ENCODE results near the gene RDX.
"Not testable (repeated sequence)": the region's sequence is repeated elsewhere in the genome, so short reads cannot be mapped to it uniquely, and the experiment has no call there.

The RDX gene

DNA sequence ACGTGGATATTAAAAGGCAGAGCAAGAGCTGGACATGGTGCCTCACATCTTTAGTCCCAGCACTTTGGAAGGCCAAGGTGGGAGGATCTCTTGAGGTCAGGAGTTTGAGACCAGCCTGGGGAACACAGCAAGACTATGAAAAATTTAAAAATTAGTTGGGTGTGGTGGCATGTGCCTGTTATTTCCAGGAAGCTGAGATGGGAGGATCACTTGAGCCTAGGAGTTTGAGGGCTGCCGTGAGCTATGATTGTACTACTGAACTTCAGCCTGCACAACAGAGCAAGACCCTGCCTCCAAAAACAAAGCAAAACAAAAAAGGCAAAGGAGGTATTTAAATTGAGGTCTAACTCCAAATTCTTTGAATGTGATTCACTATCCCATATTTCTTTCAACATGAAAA lies 23.5 kb downstream of the RDX start:
- no peak for DNase-seq (ENCODE audit: low read depth)

- no peak for DNase-seq (ENCODE audit: low read depth)
Measured at GRCh38 chr11:110269996-110270395, 26.4 kb downstream of the RDX start.

DNA sequence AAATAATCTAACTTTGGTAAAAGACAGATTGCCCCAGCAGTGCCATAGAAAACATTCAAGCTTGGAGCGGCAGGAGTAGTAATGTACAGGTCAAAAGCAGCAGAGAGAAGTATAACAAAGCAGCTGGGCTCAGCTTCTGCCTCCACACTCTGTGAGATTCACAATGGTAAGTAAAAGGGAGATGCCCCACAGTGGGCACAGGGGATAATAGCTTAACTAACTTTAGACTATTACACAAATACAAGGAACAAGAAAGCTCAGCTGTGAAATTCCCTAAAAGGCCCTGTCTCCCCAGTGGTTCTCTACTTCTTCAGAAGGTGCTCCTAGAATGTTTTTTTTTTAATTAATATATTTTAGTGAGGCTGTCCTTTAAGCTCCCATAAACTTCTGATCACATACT lies 28.0 kb downstream of the RDX start:
- no peak for DNase-seq (ENCODE audit: low read depth)

DNA sequence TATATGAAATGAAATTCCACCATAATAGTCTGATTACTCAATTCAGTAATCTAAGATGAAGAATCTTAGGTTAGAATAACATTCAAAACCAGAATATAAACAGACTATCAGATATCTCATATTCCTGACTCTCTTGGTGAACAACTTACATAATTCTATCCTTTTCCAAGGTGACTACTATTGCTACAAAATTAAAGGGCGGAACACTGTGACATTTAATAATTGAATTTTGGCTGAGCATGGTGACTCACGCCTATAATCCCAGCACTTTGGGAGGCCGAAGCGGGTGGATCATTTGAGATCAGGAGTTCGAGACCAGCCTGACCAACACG lies 34.4 kb downstream of the RDX start:
- peak; percentile 6 for DNase-seq (ENCODE audit: low read depth)

DNA sequence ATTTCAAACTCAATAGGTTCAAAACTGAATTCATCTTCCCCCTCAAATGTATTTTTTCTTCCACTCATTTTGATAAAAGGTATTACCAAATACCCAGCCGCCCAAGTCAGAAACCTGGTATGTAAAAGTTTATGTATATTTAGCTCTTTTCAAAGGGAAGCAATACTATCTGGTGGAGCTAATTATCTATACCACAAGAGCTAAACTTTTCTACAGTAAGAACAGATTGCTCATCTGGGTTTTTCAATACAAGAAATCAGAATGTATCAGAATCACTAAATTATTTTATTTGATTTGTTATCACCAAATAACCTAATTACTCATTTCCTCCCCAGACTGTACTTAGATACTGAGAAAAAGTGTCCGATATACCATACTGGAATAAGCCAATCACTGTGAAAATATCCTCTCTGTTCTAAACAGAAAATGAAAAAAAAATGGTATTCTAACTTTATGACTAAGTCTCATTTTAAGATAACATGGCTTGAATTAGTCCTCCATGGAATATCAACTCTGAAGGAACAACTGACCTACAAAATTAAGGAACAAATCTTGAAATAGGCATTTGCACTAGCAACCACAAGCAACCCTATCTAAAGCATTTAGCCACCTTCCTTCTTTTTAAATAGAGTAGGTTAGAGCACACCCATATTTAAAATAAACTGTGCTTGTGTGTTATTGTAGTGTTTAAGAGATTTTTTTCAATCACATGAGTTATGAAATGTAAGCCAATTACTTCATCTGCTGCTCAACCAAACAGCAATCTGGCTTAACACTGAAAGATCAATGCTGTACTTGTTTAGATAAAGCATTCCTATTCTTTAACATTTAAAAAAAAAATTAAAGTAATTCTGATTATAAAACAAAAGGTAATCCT lies 35.0 kb downstream of the RDX start:
- no peak for DNase-seq (ENCODE audit: low read depth)

GRCh38 chr11:110253525-110253924 lies 42.9 kb downstream of the RDX start:
- DNase-seq (ENCODE audit: low read depth), result no peak

DNA sequence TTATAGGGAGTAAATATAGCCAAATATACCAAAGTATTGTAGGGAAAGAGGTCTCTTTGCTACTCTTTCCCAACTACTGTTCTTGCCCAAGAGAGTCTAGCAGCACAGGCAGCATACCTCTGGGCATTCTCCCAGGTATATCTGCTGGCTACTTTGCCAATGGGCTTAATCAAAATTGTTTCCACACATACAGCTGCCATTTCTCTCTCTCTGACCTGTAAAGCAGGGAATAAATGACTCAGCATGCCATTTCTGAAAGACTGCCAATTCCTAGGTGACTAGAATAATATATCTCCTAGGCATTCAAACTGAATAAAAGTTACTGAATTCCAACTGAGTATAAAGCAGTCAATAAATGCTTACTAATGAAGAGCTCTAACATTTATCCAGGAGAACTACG lies 44.6 kb downstream of the RDX start:
- peak; percentile 45 for DNase-seq (ENCODE audit: low read depth)

DNA sequence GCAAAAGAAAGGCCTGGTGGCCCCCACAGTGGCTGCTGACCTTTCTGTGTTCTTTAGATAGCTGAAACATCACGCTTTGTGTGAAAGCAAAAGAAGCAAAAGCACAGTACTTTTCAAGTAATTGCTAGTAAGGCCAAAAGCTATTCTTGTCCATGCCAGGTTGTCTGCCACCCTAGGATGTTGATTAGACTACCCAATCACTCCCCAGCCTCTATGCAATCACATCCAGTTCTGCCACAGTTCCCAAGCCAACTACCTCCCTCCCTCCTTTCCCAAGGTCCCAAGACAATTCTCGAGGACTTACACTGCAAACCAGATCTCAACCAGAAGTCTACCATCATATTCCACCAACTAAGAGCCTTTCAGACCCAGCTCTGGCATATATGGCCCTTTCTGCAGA lies 46.2 kb downstream of the RDX start:
- no peak for DNase-seq (ENCODE audit: low read depth)

GRCh38 chr11:110249766-110250165 lies 46.6 kb downstream of the RDX start:
- no peak for DNase-seq (ENCODE audit: low read depth)

DNA sequence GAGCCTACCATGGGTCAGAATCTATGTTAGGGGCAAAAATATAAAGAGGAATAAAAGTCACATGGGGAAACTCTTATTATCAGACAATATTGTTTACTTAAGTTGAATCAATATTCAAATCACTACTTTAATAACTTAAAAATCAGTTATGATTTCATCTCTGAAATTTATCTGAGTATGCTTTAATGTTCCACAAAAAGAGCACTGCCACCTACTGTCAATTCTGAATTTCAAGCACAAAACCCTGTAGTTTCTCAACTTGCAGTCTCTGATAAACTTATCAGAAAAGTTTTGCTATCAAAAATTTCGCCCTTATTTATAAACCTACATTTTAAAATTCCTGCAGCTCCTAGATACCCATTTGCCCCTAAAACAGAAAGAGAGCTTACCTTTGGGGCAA lies 47.3 kb downstream of the RDX start:
- DNase-seq (ENCODE audit: low read depth), result no peak

- DNase-seq (ENCODE audit: low read depth), result no peak
Measured at GRCh38 chr11:110243791-110244190, 52.6 kb downstream of the RDX start.

DNA sequence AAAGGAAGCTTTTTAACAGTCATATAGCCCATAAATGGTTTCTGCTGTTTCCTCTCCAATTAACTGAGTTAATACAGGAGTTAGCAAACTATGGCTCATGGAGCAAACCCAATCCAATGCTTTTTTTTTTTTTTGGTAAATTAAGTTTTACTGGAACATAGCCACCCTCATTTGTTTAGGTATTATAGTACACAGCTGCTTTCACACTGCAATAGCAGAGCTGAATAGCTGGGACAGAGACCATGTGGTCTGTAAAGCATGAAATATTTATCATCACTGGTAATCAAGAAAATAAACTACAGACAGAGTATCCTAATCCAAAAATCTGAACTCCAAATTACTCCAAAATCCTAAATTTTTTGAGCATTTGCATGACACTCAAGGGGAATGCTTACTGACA lies 53.7 kb downstream of the RDX start:
- DNase-seq (ENCODE audit: low read depth), result peak; percentile 5

DNA sequence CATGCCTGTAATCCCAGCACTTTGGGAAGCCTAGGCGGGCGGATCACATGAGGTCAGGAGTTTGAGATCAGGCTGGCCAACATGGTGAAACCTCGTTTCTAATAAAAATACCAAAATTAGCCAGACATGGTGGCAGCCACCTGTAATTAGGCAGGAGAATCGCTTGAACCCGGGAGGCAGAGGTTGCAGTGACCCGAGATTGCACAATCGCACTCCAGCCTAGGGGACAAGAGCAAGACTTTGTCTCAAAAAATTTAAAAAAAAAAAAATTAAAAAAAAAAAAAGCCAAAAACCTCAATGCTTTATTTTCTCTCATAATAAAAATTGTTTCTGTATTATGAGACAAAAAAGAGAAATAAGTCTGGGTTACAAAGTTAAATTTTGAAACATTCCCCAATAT lies 54.2 kb downstream of the RDX start:
- no peak for DNase-seq (ENCODE audit: low read depth)

DNA sequence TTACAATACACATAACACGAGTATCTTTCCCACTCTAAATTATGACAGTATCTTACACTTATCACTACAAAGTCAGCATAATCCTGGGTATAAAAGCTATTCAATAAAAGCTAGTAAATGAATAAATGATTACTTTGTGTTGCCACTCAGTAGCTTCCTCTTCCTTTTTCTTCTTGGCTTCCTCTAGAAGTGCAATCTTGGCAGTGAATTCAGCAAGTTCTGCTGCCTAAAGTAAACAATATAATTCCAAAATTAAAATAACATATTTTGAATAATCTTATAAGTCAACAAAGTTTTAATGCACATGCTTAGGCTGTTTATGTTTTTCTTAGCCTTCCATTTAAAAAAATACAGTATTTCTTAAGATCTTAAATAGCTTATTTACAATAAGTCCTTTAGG lies 60.4 kb downstream of the RDX start:
- no peak for DNase-seq (ENCODE audit: low read depth)

- DNase-seq (ENCODE audit: low read depth), result no peak
Measured at GRCh38 chr11:110230377-110230776, 66.0 kb downstream of the RDX start.

GRCh38 chr11:110219006-110219785 lies 77.2 kb downstream of the RDX start:
- DNase-seq (ENCODE audit: low read depth), result no peak

DNA sequence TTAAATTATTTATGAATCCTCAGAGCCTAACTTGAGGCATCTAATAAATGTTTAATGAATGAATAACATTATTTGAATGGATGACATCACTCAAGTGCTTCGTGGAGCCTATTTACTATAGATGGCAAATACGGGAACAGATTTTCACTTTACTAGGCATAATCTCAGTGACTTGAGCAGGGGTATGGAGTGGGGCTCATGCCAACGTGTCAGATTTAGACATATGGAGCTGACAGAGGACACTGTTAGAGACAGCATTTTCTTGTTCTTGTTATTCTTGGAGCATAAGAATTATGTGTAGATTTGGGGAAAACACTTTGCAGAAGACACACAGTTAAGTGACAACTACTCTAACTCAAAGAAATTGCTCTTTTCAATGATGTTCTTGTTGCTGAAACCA lies 78.5 kb downstream of the RDX start:
- no peak for DNase-seq (ENCODE audit: low read depth)

GRCh38 chr11:110217223-110217877 lies 79.1 kb downstream of the RDX start:
- DNase-seq (ENCODE audit: low read depth), result no peak

DNA sequence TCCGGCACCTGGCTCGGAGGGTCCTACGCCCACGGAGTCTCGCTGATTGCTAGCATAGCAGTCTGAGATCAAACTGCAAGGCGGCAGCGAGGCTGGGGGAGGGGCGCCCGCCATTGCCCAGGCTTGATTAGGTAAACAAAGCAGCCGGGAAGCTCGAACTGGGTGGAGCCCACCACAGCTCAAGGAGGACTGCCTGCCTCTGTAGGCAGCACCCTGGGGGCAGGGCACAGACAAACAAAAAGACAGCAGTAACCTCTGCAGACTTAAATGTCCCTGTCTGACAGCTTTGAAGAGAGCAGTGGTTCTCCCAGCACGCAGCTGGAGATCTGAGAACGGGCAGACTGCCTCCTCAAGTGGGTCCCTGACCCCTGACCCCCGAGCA lies 87.1 kb downstream of the RDX start:
- DNase-seq (ENCODE audit: low read depth), result not testable (repeated sequence)

GRCh38 chr11:110208678-110209312 lies 87.6 kb downstream of the RDX start:
- not testable (repeated sequence) for DNase-seq (ENCODE audit: low read depth)

GRCh38 chr11:110207123-110207522 lies 89.3 kb downstream of the RDX start:
- DNase-seq (ENCODE audit: low read depth), result no peak

- no peak for DNase-seq (ENCODE audit: low read depth)
Measured at GRCh38 chr11:110200836-110201235, 95.6 kb downstream of the RDX start.

GRCh38 chr11:110200241-110200640 lies 96.2 kb downstream of the RDX start:
- DNase-seq (ENCODE audit: low read depth), result no peak
